OCI-LY1 (cell line): Measurements from ENCODE around the gene TIMELESS.

Experiments used
- EZH2 ChIP-seq: fragments of 200-600 bp; sonication (generic), shearing (Covaris generic); IDR thresholded peaks from 2 replicates; pipeline ENCODE4 v1.8.0; 2017; ENCODE audit warnings: borderline replicate concordance, mixed run types, mild to moderate bottlenecking, antibody characterized with exemption, low read length, moderate library complexity, mixed read lengths
- TF ChIP-seq, protein P1 (sequence below): fragments of 200-600 bp; sonication (generic), shearing (Covaris generic); IDR thresholded peaks from 2 replicates; pipeline ENCODE4 v1.5.1; 2017; ENCODE audit warnings: mild to moderate bottlenecking, antibody characterized with exemption, low read length, moderate library complexity, mixed read lengths

DNA sequence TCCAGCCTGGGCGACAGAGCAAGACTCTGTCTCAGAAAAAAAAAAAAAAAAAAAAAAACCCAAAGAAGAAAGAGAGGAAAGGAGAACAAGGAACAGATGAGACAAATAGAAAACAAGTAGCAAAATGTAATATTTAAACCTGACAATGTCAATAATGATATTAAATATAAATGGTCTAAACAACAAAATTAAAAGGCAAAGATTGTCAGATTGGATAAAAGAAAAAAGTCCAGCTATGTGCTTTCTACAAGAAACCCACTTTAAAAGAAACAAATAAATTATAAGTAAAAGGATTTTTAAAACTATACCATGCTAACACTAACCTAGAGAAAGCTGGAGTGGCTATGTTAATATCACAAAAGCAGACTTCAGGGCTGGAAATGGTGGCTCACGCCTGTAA, 56.9 kb downstream of the TIMELESS start:
- TF ChIP-seq, protein P1, sequence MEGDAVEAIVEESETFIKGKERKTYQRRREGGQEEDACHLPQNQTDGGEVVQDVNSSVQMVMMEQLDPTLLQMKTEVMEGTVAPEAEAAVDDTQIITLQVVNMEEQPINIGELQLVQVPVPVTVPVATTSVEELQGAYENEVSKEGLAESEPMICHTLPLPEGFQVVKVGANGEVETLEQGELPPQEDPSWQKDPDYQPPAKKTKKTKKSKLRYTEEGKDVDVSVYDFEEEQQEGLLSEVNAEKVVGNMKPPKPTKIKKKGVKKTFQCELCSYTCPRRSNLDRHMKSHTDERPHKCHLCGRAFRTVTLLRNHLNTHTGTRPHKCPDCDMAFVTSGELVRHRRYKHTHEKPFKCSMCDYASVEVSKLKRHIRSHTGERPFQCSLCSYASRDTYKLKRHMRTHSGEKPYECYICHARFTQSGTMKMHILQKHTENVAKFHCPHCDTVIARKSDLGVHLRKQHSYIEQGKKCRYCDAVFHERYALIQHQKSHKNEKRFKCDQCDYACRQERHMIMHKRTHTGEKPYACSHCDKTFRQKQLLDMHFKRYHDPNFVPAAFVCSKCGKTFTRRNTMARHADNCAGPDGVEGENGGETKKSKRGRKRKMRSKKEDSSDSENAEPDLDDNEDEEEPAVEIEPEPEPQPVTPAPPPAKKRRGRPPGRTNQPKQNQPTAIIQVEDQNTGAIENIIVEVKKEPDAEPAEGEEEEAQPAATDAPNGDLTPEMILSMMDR = no peak
- no peak for TF ChIP-seq EZH2
